ENCODE results near the gene AKT3.

- TF ChIP-seq CTCF (conservative IDR thresholded peaks at IDR 0.05; ENCODE audit: low read length): peak; percentile 41
- no peak for TF ChIP-seq EZH2phosphoT487 (IDR thresholded peaks at IDR 0.05; ENCODE audit: borderline replicate concordance)
Measured at GRCh38 chr1:243712941-243713340, 137.1 kb downstream of the AKT3 start.
